HepG2 (cell line): ENCODE data around the gene PTH2. TPM values are rescaled to one million over a fixed set of nuclear protein-coding genes. Genes with fewer than 3 reads are reported as not detected.

Experiments used
- CHCHD3 ChIP-seq: sonication (generic); formaldehyde crosslinking; IDR thresholded peaks from 2 replicates; pipeline ENCODE4 v1.8.0; 2022; ENCODE audit warnings: mild to moderate bottlenecking, missing genetic modification reagents, moderate library complexity
- ELF3 ChIP-seq: IDR thresholded peaks from 2 replicates; pipeline ENCODE4 v1.6.1; 2016; ENCODE audit warnings: missing genetic modification reagents, missing compliant biosample characterization
- GLMP ChIP-seq: sonication (generic); formaldehyde crosslinking; IDR thresholded peaks from 2 replicates; pipeline ENCODE4 v1.9.0; 2021; ENCODE audit warnings: missing genetic modification reagents, mild to moderate bottlenecking, borderline replicate concordance
- HNF1B ChIP-seq: sonication (generic); formaldehyde crosslinking; IDR thresholded peaks from 2 replicates; pipeline ENCODE4 v1.5.1; 2020; ENCODE audit warnings: mild to moderate bottlenecking, moderate library complexity, missing genetic modification reagents
- KLF11 ChIP-seq: IDR thresholded peaks from 2 replicates; pipeline ENCODE4 v1.6.1; 2016; ENCODE audit warnings: missing compliant biosample characterization
- MIER2 ChIP-seq: IDR thresholded peaks from 2 replicates; pipeline ENCODE4 v1.6.1; 2016; ENCODE audit warnings: missing biosample characterization, missing genetic modification reagents
- MTF1 ChIP-seq: sonication (generic); formaldehyde crosslinking; IDR thresholded peaks from 2 replicates; pipeline ENCODE4 v1.5.0; 2020; ENCODE audit warnings: missing genetic modification reagents
- NR2F6 ChIP-seq, 2 experiments: IDR thresholded peaks; 2 replicates each; pipeline ENCODE4 v1.6.1; 2016; ENCODE audit warnings: antibody characterized with exemption in 1 of 2, mild to moderate bottlenecking in 1 of 2
- RORA ChIP-seq: sonication (generic); formaldehyde crosslinking; IDR thresholded peaks from 2 replicates; pipeline ENCODE4 v1.5.0; 2020; ENCODE audit warnings: mild to moderate bottlenecking, missing genetic modification reagents, moderate library complexity
- ZNF484 ChIP-seq: sonication (generic); formaldehyde crosslinking; IDR thresholded peaks from 2 replicates; pipeline ENCODE4 v1.5.1; 2020; ENCODE audit warnings: mild to moderate bottlenecking, low read depth, missing genetic modification reagents, borderline replicate concordance
- ZNF546 ChIP-seq: sonication (generic); formaldehyde crosslinking; conservative IDR thresholded peaks from 2 replicates; pipeline ENCODE4 v1.8.1; 2023; ENCODE audit warnings: mild to moderate bottlenecking, missing genetic modification reagents
- ZNF557 ChIP-seq: sonication (generic); formaldehyde crosslinking; IDR thresholded peaks from 2 replicates; pipeline ENCODE4 v1.4.0; 2020; ENCODE audit warnings: missing genetic modification reagents
- ZNF766 ChIP-seq: sonication (generic); formaldehyde crosslinking; IDR thresholded peaks from 2 replicates; pipeline ENCODE4 v1.5.0; 2020; ENCODE audit warnings: missing genetic modification reagents, borderline replicate concordance
- ZNF782 ChIP-seq: sonication (generic); formaldehyde crosslinking; IDR thresholded peaks from 2 replicates; pipeline ENCODE4 v1.4.0; 2020; ENCODE audit warnings: missing genetic modification reagents, mild to moderate bottlenecking, borderline replicate concordance
- ZSCAN22 ChIP-seq: sonication (generic); formaldehyde crosslinking; IDR thresholded peaks from 2 replicates; pipeline ENCODE4 v1.4.0; 2020; ENCODE audit warnings: mild to moderate bottlenecking, missing genetic modification reagents
- polyA plus RNA-seq, 8 experiments: library from polyadenylated mRNA; depleted of rRNA in 3 of 8; stranded (reverse) in 7 of 8; unstranded in 1 of 8; fragments of >200 nt; fragmentation: Illumina TruSeq in 4 of 8; extraction: Trizol in 4 of 8; gene quantifications; 2 replicates each; pipeline versions ENCODE4 v1.2.1 to v1.2.3, GENCODE V29; 2011 to 2016; ENCODE audit warnings: low read depth in 4 of 8, missing spikeins in 1 of 8, mixed read lengths in 1 of 8; ENCODE audit not compliant: insufficient read depth in 1 of 8
- total RNA-seq, 5 experiments: library from RNA; depleted of rRNA; stranded (reverse); fragments of >200 nt; fragmentation: Illumina TruSeq; extraction: Trizol; gene quantifications; 2 replicates each; pipeline ENCODE4 v1.2.3, GENCODE V29; 2016; ENCODE audit warnings: low read depth in 1 of 5
- TF ChIP-seq, protein P1 (sequence below): sonication (generic); formaldehyde crosslinking; IDR thresholded peaks from 2 replicates; pipeline ENCODE4 v1.4.0; 2020; ENCODE audit warnings: missing genetic modification reagents
- TF ChIP-seq, protein P2 (sequence below): sonication (generic); formaldehyde crosslinking; IDR thresholded peaks from 2 replicates; pipeline ENCODE4; 2020; ENCODE audit warnings: missing genetic modification reagents, mild to moderate bottlenecking, borderline replicate concordance
- TF ChIP-seq, protein P3 (sequence below), 2 experiments: sonication (generic) in 1 of 2; formaldehyde crosslinking in 1 of 2; IDR thresholded peaks; 2 replicates each; pipeline versions ENCODE4 v1.4.0 to v1.6.1; 2016 to 2020; ENCODE audit warnings: borderline replicate concordance in 1 of 2, low read depth in 1 of 2, mild to moderate bottlenecking in 1 of 2, missing genetic modification reagents in 1 of 2

Gene PTH2
- total and polyA plus RNA-seq, 2 of the 13 experiments (the other 11 are each of a cell fraction or from before 2014, with no cell fraction given), result not detected

GRCh38 chr19:49391581-49392399 lies 31.5 kb downstream of the PTH2 start (continued):
- TF ChIP-seq GLMP (CRISPR knock-in tag), result no peak
- TF ChIP-seq, protein P1, sequence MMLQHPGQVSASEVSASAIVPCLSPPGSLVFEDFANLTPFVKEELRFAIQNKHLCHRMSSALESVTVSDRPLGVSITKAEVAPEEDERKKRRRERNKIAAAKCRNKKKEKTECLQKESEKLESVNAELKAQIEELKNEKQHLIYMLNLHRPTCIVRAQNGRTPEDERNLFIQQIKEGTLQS (CRISPR knock-in tag), result no peak
- no peak for TF ChIP-seq ZSCAN22 (CRISPR knock-in tag)
- no peak for TF ChIP-seq RORA (CRISPR knock-in tag)
- TF ChIP-seq, protein P2, sequence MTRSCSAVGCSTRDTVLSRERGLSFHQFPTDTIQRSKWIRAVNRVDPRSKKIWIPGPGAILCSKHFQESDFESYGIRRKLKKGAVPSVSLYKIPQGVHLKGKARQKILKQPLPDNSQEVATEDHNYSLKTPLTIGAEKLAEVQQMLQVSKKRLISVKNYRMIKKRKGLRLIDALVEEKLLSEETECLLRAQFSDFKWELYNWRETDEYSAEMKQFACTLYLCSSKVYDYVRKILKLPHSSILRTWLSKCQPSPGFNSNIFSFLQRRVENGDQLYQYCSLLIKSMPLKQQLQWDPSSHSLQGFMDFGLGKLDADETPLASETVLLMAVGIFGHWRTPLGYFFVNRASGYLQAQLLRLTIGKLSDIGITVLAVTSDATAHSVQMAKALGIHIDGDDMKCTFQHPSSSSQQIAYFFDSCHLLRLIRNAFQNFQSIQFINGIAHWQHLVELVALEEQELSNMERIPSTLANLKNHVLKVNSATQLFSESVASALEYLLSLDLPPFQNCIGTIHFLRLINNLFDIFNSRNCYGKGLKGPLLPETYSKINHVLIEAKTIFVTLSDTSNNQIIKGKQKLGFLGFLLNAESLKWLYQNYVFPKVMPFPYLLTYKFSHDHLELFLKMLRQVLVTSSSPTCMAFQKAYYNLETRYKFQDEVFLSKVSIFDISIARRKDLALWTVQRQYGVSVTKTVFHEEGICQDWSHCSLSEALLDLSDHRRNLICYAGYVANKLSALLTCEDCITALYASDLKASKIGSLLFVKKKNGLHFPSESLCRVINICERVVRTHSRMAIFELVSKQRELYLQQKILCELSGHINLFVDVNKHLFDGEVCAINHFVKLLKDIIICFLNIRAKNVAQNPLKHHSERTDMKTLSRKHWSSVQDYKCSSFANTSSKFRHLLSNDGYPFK (CRISPR knock-in tag), result no peak
- TF ChIP-seq, protein P3, sequence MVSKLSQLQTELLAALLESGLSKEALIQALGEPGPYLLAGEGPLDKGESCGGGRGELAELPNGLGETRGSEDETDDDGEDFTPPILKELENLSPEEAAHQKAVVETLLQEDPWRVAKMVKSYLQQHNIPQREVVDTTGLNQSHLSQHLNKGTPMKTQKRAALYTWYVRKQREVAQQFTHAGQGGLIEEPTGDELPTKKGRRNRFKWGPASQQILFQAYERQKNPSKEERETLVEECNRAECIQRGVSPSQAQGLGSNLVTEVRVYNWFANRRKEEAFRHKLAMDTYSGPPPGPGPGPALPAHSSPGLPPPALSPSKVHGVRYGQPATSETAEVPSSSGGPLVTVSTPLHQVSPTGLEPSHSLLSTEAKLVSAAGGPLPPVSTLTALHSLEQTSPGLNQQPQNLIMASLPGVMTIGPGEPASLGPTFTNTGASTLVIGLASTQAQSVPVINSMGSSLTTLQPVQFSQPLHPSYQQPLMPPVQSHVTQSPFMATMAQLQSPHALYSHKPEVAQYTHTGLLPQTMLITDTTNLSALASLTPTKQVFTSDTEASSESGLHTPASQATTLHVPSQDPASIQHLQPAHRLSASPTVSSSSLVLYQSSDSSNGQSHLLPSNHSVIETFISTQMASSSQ (IDR thresholded peaks at IDR 0.05; ENCODE audit: low read depth), result no peak
- TF ChIP-seq, protein P3 (CRISPR knock-in tag; IDR thresholded peaks at IDR 0.05; ENCODE audit: borderline replicate concordance), result no peak
- TF ChIP-seq HNF1B (CRISPR knock-in tag), result 0 out of 2 replicates have a peak, but pooled peaks have one; percentile 31
- TF ChIP-seq NR2F6 (IDR thresholded peaks at IDR 0.05), result no peak
- TF ChIP-seq NR2F6 (CRISPR knock-in tag; IDR thresholded peaks at IDR 0.05), result no peak
- TF ChIP-seq ZNF557 (CRISPR knock-in tag), result no peak
- TF ChIP-seq ZNF782 (CRISPR knock-in tag), result no peak
- TF ChIP-seq ELF3 (CRISPR knock-in tag), result peak; percentile 28; the same call in 1 of the 2 replicates
- no peak for TF ChIP-seq ZNF484 (CRISPR knock-in tag)
- TF ChIP-seq CHCHD3 (CRISPR knock-in tag), result no peak
- no peak for TF ChIP-seq ZNF766 (CRISPR knock-in tag)
- no peak for TF ChIP-seq MTF1 (CRISPR knock-in tag)
- no peak for TF ChIP-seq ZNF546
- TF ChIP-seq MIER2, result no peak
- no peak for TF ChIP-seq KLF11 (CRISPR knock-in tag)
